B cell (primary cell): ENCODE results near the gene PAQR5.

Experiments
- EZH2 ChIP-seq: IDR thresholded peaks from 2 replicates; pipeline ENCODE4 v1.6.1; 2012; ENCODE audit warnings: borderline replicate concordance, low read depth, mild to moderate bottlenecking, moderate library complexity, low read length; ENCODE audit not compliant: insufficient read depth, poor library complexity, severe bottlenecking
- TF ChIP-seq, protein P1 (sequence below): fragments of 200-600 bp; IDR thresholded peaks from one replicate; pipeline ENCODE4 v1.8.0; 2022; ENCODE audit warnings: antibody characterized with exemption, mild to moderate bottlenecking

DNA sequence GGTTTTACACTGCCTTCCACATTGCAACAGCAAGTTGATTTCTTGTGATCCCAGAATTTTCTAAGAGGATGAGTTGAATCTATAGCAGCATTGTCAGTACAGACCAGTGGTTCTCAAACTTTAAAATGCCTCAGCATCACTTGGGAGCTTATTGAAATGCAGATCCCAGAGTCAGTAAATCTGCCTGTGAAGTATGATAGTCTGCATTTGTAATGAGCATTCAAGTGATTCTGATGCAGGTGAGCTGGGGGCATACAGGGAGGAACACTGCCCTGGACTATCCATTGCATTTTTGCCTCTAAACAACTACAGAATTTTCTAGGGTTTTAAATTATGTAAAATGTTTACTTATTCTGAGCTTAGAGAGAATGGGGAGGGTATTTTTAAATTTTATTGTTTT is 27.5 kb upstream of the PAQR5 start:
- TF ChIP-seq, protein P1, sequence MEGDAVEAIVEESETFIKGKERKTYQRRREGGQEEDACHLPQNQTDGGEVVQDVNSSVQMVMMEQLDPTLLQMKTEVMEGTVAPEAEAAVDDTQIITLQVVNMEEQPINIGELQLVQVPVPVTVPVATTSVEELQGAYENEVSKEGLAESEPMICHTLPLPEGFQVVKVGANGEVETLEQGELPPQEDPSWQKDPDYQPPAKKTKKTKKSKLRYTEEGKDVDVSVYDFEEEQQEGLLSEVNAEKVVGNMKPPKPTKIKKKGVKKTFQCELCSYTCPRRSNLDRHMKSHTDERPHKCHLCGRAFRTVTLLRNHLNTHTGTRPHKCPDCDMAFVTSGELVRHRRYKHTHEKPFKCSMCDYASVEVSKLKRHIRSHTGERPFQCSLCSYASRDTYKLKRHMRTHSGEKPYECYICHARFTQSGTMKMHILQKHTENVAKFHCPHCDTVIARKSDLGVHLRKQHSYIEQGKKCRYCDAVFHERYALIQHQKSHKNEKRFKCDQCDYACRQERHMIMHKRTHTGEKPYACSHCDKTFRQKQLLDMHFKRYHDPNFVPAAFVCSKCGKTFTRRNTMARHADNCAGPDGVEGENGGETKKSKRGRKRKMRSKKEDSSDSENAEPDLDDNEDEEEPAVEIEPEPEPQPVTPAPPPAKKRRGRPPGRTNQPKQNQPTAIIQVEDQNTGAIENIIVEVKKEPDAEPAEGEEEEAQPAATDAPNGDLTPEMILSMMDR: no peak
- no peak for TF ChIP-seq EZH2
